AG04449 (cell line): ENCODE results near the gene GYS2.

Source experiments
- CTCF ChIA-PET: fragments of 350-600 bp; formaldehyde crosslinking; extraction: SDS; loops from one replicate; lab custom pipeline; 2021; ENCODE audit warnings: antibody characterized with exemption; lab: Yijun Ruan, JAX
- POLR2A ChIA-PET: fragments of 400-600, 350-600 bp; formaldehyde crosslinking; extraction: SDS; loops from one replicate; lab custom pipeline; 2020; ENCODE audit warnings: antibody characterized with exemption, inconsistent platforms; lab: Yijun Ruan, JAX
- DNase-seq: peaks from one replicate; pipeline ENCODE4 v3.0.0-alpha.2; 2010; ENCODE audit warnings: low read depth, low spot score
- H3K4me3 ChIP-seq: 2 replicates; pipeline ENCODE4 v1.5.1; 2011; ENCODE audit warnings: low read depth, mild to moderate bottlenecking, control low read depth, low read length
- CTCF ChIP-seq: IDR thresholded peaks from one replicate; pipeline ENCODE4 v1.5.1; 2011; ENCODE audit warnings: mild to moderate bottlenecking, moderate library complexity, low read length, control low read depth, inconsistent platforms; ENCODE audit not compliant: insufficient read depth; ENCODE audit errors: missing control alignments

GYS2 gene

GRCh38 chr12:21562859-21563258 is 41.8 kb downstream of the GYS2 start:
- H3K4me3 ChIP-seq, result no peak overlapping the region
- ChIA-PET POLR2A (no interaction called here), CTCF (interaction anchor here (1.5 kb wide), 1 partner anchor 118 kb away, joined by 4 read pairs; no protein-coding TSS in a partner anchor)
- TF ChIP-seq CTCF, result no peak
- no peak for DNase-seq

- TF ChIP-seq CTCF, result no peak
- POLR2A ChIA-PET, result no interaction called here
- H3K4me3 ChIP-seq, result no peak overlapping the region
- CTCF ChIA-PET, result interaction anchor here (1.5 kb wide), 1 partner anchor 119 kb away, joined by 4 read pairs; no protein-coding TSS in a partner anchor
- DNase-seq, result no peak
Observed at GRCh38 chr12:21561158-21561557, 43.5 kb downstream of the GYS2 start.

- no peak for DNase-seq
- no peak overlapping the region for H3K4me3 ChIP-seq
- no peak for TF ChIP-seq CTCF
- ChIA-PET CTCF (no interaction called here), POLR2A (no interaction called here)
Observed at GRCh38 chr12:21559855-21560569, 44.6 kb downstream of the GYS2 start.

GRCh38 chr12:21558100-21558679 is 46.5 kb downstream of the GYS2 start:
- ChIA-PET POLR2A (no interaction called here), CTCF (no interaction called here)
- no peak overlapping the region for H3K4me3 ChIP-seq
- no peak for TF ChIP-seq CTCF
- DNase-seq, result no peak

- DNase-seq, result no peak
- ChIA-PET POLR2A (no interaction called here), CTCF (no interaction called here)
- H3K4me3 ChIP-seq, result no peak overlapping the region
- no peak for TF ChIP-seq CTCF
Observed at GRCh38 chr12:21553329-21553675, 51.3 kb downstream of the GYS2 start.

- no peak for DNase-seq
- CTCF ChIA-PET, result no interaction called here
Observed at GRCh38 chr12:21552635-21553328, 51.9 kb downstream of the GYS2 start.

More at GRCh38 chr12:21552635-21553328, 51.9 kb downstream of the GYS2 start:
- POLR2A ChIA-PET, result no interaction called here
- TF ChIP-seq CTCF, result no peak
- no peak overlapping the region for H3K4me3 ChIP-seq
